Neural cell (in vitro differentiated cells): ENCODE data around the gene SLC66A2. TPM values are rescaled to one million over a fixed set of nuclear protein-coding genes. Genes with fewer than 3 reads are reported as not detected.

Experiments used
- H2AFZ ChIP-seq: fragments of 200-600, 300-800 bp; sonication (generic), shearing (Covaris generic); 2 replicates; pipeline ENCODE4 v1.6.0; 2014; ENCODE audit warnings: low read depth, mild to moderate bottlenecking, antibody characterized with exemption, low read length, moderate library complexity
- H3F3A ChIP-seq: fragments of 200-600 bp; shearing (Covaris generic); 2 replicates; pipeline ENCODE4 v1.6.1; 2016; ENCODE audit warnings: mild to moderate bottlenecking, moderate library complexity, mixed read lengths, antibody characterized with exemption, low read length; ENCODE audit not compliant: insufficient read depth, poor library complexity, severe bottlenecking
- H3K27ac ChIP-seq: fragments of 200-600, 300-800 bp; sonication (generic), shearing (Covaris generic); 2 replicates; pipeline ENCODE4 v1.5.1; 2014; ENCODE audit warnings: mild to moderate bottlenecking, low read length, moderate library complexity
- H3K27me3 ChIP-seq: fragments of 300-800, 200-600 bp; sonication (generic), shearing (Covaris generic); 2 replicates; pipeline ENCODE4 v1.6.0; 2014; ENCODE audit warnings: mild to moderate bottlenecking, low read depth, low read length, moderate library complexity; ENCODE audit not compliant: insufficient read depth
- H3K36me3 ChIP-seq: fragments of 300-800, 200-600 bp; sonication (generic), shearing (Covaris generic); 2 replicates; pipeline ENCODE4 v1.5.1; 2014; ENCODE audit warnings: mild to moderate bottlenecking, antibody characterized with exemption, low read length, moderate library complexity; ENCODE audit not compliant: insufficient read depth
- H3K4me2 ChIP-seq: fragments of 300-800, 200-600 bp; sonication (generic), shearing (Covaris generic); 2 replicates; pipeline ENCODE4 v1.6.0; 2014; ENCODE audit warnings: mild to moderate bottlenecking, low read length
- H3K4me3 ChIP-seq: fragments of 300-800, 200-600 bp; sonication (generic), shearing (Covaris generic); 2 replicates; pipeline ENCODE4 v1.5.1; 2014; ENCODE audit warnings: mild to moderate bottlenecking, low read length, moderate library complexity
- H3K79me2 ChIP-seq: fragments of 200-600 bp; shearing (Covaris generic); replicated peaks from 2 replicates; pipeline ENCODE4 v1.6.0; 2014; ENCODE audit warnings: mild to moderate bottlenecking, low read length, moderate library complexity; ENCODE audit not compliant: insufficient read depth
- H3K9ac ChIP-seq: fragments of 300-800, 200-600 bp; sonication (generic), shearing (Covaris generic); 2 replicates; pipeline ENCODE4 v1.6.1; 2016; ENCODE audit warnings: mild to moderate bottlenecking, low read length, mixed read lengths
- H3K9me2 ChIP-seq: fragments of 200-600 bp; shearing (Covaris generic); 2 replicates; pipeline ENCODE4 v1.6.1; 2016; ENCODE audit warnings: mild to moderate bottlenecking, low read length, mixed read lengths; ENCODE audit not compliant: insufficient read depth
- H3K9me3 ChIP-seq: fragments of 200-600, 300-800 bp; sonication (generic), shearing (Covaris generic); 2 replicates; pipeline ENCODE4 v1.6.1; 2016; ENCODE audit warnings: mild to moderate bottlenecking, mixed run types, low read length, moderate library complexity, mixed read lengths
- H4K20me1 ChIP-seq: fragments of 200-600 bp; shearing (Covaris generic); 2 replicates; pipeline ENCODE4 v1.6.1; 2016; ENCODE audit warnings: mild to moderate bottlenecking, mixed run types; ENCODE audit not compliant: insufficient read depth
- EP300 ChIP-seq: fragments of 450-650 bp; conservative IDR thresholded peaks from 2 replicates; pipeline ENCODE4 v1.6.1; 2014; ENCODE audit warnings: antibody characterized with exemption, mild to moderate bottlenecking, moderate library complexity; ENCODE audit not compliant: poor library complexity, severe bottlenecking
- EZH2 ChIP-seq: fragments of 200-600, 300-800 bp; shearing (Covaris generic), sonication (generic); IDR thresholded peaks from 2 replicates; pipeline ENCODE4 v1.6.1; 2014; ENCODE audit warnings: antibody characterized with exemption, low read length, borderline replicate concordance, mild to moderate bottlenecking; ENCODE audit not compliant: insufficient read depth, poor library complexity, severe bottlenecking
- MXI1 ChIP-seq: fragments of 450-650 bp; conservative IDR thresholded peaks from 2 replicates; pipeline ENCODE4 v1.6.1; 2014; ENCODE audit warnings: antibody characterized with exemption, mild to moderate bottlenecking; ENCODE audit not compliant: poor library complexity, severe bottlenecking
- POLR2AphosphoS5 ChIP-seq: IDR thresholded peaks from 2 replicates; pipeline ENCODE4 v1.6.1; 2012
- RAD21 ChIP-seq: fragments of 450-650 bp; conservative IDR thresholded peaks from 2 replicates; pipeline ENCODE4 v1.6.1; 2014; ENCODE audit warnings: antibody characterized with exemption, mild to moderate bottlenecking, moderate library complexity
- SMC3 ChIP-seq: fragments of 450-650 bp; conservative IDR thresholded peaks from 2 replicates; pipeline ENCODE4 v1.6.1; 2014; ENCODE audit warnings: antibody characterized with exemption, mild to moderate bottlenecking, moderate library complexity; ENCODE audit not compliant: poor library complexity
- TAF1 ChIP-seq: IDR thresholded peaks from 2 replicates; pipeline ENCODE4 v1.6.1; 2012; ENCODE audit warnings: low read depth
- polyA plus RNA-seq: library from polyadenylated mRNA; depleted of rRNA; stranded (reverse); fragments of >200 nt; gene quantifications from 2 replicates; pipeline ENCODE4 v1.2.3, GENCODE V29; 2014
- TF ChIP-seq, protein P1 (sequence below): fragments of 450-650 bp; IDR thresholded peaks from 2 replicates; pipeline ENCODE4 v1.5.1; 2014; ENCODE audit warnings: antibody characterized with exemption, mild to moderate bottlenecking, moderate library complexity; ENCODE audit not compliant: poor library complexity, severe bottlenecking
- TF ChIP-seq, protein P2 (sequence below): IDR thresholded peaks from 2 replicates; pipeline ENCODE4 v1.6.1; 2012; ENCODE audit warnings: borderline replicate concordance

SLC66A2 gene
- polyA plus RNA-seq, 1 donor from 2014 or later = 66.7 TPM

DNA sequence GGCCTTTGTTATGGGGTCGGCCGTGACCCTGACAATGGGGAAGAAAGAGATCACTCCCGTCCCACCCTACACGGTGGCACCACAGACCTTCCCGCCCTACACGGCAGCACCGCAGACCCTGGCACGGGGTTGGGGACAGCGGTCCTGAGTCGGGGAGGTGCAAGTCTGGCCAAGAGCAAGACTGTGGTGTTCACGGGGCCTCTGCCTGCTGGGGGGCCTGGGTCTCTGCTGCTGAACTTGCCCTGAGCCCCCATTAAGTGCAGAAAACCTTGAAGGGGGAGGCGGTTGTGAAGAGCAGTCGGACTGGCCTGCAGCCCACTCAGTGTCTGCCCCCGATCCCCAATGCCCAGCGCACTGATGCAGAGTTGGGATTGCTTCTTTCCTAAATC, 75.9 kb downstream of the SLC66A2 start:
- Histone ChIP-seq H3K4me2 (no peak overlapping the region), H3K27ac (no peak overlapping the region), H3K79me2 (no peaks in the 10 kb centered on the region), H3K36me3 (no peaks in the 10 kb centered on the region), H4K20me1 (no peaks in the 10 kb centered on the region), H3F3A (no peaks in the 10 kb centered on the region), H3K27me3 (no peaks in the 10 kb centered on the region), H3K9me2 (no peaks in the 10 kb centered on the region), H2AFZ (no peak overlapping the region), H3K4me3 (no peak overlapping the region), H3K9me3 (no peaks in the 10 kb centered on the region), H3K9ac (no peak overlapping the region)
- TF ChIP-seq MXI1 (no peak), POLR2AphosphoS5 (no peak), EP300 (no peak), EZH2 (no peak), SMC3 (no peak), TAF1 (no peak), RAD21 (no peak)
- TF ChIP-seq, protein P1, sequence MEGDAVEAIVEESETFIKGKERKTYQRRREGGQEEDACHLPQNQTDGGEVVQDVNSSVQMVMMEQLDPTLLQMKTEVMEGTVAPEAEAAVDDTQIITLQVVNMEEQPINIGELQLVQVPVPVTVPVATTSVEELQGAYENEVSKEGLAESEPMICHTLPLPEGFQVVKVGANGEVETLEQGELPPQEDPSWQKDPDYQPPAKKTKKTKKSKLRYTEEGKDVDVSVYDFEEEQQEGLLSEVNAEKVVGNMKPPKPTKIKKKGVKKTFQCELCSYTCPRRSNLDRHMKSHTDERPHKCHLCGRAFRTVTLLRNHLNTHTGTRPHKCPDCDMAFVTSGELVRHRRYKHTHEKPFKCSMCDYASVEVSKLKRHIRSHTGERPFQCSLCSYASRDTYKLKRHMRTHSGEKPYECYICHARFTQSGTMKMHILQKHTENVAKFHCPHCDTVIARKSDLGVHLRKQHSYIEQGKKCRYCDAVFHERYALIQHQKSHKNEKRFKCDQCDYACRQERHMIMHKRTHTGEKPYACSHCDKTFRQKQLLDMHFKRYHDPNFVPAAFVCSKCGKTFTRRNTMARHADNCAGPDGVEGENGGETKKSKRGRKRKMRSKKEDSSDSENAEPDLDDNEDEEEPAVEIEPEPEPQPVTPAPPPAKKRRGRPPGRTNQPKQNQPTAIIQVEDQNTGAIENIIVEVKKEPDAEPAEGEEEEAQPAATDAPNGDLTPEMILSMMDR = no peak

DNA sequence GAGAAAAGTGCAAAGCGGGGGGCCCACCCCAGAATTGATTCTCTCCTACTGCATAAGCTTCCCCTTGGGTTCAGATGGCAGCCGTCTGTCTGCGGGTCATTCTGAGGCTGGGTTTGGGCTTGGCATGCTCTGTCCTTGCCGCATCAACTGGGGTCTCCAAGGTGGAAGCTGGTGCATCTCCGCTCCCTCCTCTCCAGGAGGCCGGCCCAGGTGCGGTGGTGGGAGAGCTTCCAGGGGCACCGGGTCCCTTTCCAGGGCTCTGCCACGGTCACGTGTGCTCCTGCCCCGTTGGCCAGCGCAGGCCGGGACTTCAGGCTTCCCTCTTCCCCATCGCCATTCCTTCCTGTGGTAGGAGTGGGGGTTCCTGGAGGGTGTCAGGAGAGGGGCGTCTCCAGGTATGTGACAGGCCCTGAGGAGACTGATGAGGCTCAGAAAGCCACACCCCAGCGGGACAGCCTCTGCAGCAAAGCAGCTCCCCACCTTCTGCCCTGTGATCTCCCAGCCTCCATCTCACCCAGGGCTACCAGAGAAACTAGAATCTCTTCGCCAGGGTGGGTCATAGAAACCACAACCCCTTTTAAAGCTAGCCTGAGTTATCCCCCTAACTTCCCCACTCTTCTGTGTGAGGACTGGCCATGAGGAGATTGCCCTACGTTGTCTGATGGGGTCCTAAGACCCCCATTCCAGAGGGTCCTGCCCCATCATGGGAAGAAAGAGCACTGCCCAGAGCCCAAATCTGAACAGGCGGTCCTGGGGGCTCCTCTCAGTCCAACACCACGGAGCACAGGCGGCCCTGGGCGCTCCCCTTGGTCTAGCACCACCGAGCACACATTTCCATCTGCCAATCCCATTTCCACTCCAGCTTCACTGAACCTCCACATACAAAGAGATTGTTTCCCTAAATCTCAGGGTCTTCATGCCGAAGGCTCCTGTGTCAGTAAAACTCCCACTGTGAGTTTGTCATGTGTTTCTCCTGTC, 76.6 kb downstream of the SLC66A2 start:
- Histone ChIP-seq H3F3A (no peaks in the 10 kb centered on the region), H3K4me2 (no peak overlapping the region), H2AFZ (no peak overlapping the region), H3K27me3 (no peaks in the 10 kb centered on the region), H3K27ac (no peak overlapping the region), H3K4me3 (no peak overlapping the region), H3K9me2 (no peaks in the 10 kb centered on the region), H3K36me3 (no peaks in the 10 kb centered on the region), H4K20me1 (no peaks in the 10 kb centered on the region), H3K9ac (no peak overlapping the region), H3K9me3 (no peaks in the 10 kb centered on the region), H3K79me2 (no peaks in the 10 kb centered on the region)
- TF ChIP-seq EZH2 (no peak), POLR2AphosphoS5 (no peak), SMC3 (no peak), MXI1 (no peak), EP300 (no peak), RAD21 (no peak), TAF1 (no peak)
- TF ChIP-seq, protein P1 = no peak
- TF ChIP-seq, protein P2, sequence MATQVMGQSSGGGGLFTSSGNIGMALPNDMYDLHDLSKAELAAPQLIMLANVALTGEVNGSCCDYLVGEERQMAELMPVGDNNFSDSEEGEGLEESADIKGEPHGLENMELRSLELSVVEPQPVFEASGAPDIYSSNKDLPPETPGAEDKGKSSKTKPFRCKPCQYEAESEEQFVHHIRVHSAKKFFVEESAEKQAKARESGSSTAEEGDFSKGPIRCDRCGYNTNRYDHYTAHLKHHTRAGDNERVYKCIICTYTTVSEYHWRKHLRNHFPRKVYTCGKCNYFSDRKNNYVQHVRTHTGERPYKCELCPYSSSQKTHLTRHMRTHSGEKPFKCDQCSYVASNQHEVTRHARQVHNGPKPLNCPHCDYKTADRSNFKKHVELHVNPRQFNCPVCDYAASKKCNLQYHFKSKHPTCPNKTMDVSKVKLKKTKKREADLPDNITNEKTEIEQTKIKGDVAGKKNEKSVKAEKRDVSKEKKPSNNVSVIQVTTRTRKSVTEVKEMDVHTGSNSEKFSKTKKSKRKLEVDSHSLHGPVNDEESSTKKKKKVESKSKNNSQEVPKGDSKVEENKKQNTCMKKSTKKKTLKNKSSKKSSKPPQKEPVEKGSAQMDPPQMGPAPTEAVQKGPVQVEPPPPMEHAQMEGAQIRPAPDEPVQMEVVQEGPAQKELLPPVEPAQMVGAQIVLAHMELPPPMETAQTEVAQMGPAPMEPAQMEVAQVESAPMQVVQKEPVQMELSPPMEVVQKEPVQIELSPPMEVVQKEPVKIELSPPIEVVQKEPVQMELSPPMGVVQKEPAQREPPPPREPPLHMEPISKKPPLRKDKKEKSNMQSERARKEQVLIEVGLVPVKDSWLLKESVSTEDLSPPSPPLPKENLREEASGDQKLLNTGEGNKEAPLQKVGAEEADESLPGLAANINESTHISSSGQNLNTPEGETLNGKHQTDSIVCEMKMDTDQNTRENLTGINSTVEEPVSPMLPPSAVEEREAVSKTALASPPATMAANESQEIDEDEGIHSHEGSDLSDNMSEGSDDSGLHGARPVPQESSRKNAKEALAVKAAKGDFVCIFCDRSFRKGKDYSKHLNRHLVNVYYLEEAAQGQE = no peak
